Measurements from ENCODE around the gene ZNF273.
"Not testable (repeated sequence)": the region's sequence is repeated elsewhere in the genome, so short reads cannot be mapped to it uniquely, and the experiment has no call there.

The ZNF273 gene

GRCh38 chr7:64890761-64891362 is 12.2 kb upstream of the ZNF273 start:
- DNase-seq = no peak

DNA sequence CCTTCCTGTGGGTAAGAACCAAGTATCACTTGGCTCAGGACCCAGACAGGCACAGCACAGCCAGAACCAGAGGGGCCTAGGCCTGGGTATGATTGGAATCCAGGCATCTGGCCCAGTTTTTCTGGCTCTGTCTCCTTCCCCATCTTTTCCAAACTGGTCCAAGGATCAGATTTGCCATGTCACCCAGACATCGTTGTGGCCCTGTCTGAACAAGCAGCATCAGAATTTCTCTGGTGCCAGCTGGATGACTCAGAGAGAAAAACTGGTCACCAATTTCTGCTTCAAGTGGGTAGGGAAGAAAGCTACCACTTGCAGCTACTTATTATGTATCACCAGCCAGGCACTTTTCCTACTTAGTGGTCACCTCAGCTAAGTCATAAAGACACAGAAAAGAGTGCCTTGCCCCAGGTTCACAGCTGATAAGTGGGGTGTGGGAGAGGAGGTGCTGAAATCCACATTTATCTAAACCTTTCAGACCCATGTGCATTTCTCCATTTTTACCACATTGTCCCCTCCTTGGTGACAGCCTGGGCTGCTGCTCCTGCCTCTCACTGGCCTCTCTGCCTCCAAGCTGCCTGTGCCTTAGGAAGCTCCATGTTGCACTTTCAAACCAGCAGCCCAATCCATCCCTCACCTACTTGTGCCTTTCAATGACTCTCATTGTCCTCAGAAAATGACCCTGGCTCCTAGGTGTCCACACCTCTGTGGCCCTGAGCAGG is 11.6 kb upstream of the ZNF273 start:
- DNase-seq = not testable (repeated sequence)

GRCh38 chr7:64892116-64892515 is 11.0 kb upstream of the ZNF273 start:
- no peak for DNase-seq

- DNase-seq = no peak
Measured at GRCh38 chr7:64892666-64893309, 10.3 kb upstream of the ZNF273 start.

GRCh38 chr7:64893401-64893800 is 9.7 kb upstream of the ZNF273 start:
- no peak for DNase-seq

DNA sequence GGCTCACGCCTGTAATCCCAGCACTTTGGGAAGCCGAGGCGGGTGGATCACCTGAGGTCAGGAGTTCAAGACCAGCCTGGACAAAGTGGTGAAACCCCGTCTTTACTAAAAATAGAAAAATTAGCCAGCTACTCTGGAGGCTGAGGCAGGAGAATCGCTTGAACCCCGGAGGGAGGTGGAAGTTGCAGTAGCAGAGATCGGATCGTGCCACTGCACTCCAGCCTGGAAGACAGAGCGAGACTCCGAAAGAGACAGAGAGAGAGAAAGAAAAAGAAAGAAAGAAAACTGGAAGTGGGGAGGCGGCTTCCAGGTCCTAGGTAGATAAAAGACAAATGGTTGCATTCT is 640 bp upstream of the ZNF273 start:
- DNase-seq = not testable (repeated sequence)

- DNase-seq = no peak
Measured at GRCh38 chr7:64904008-64904407, 935 bp downstream of the ZNF273 start.

DNA sequence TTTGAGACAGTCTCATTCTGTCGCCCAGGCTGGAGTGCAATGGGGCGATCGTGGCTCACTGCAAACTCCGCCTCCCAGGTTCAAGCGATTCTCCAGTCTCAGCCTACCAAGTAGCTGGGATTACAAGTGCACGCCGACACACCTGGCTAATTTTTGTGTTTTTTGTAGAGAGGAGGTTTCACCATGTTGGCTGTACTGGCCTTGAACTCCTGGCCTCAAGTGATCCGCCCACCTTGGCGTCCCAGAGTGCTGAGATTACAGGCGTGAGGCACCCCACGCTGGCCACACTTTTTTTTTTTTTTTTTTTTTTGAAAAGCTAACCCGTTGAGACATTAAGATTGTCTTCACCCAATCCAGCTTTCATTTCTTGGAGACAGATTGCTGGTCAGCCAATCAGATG is 2.1 kb downstream of the ZNF273 start:
- no peak for DNase-seq

DNA sequence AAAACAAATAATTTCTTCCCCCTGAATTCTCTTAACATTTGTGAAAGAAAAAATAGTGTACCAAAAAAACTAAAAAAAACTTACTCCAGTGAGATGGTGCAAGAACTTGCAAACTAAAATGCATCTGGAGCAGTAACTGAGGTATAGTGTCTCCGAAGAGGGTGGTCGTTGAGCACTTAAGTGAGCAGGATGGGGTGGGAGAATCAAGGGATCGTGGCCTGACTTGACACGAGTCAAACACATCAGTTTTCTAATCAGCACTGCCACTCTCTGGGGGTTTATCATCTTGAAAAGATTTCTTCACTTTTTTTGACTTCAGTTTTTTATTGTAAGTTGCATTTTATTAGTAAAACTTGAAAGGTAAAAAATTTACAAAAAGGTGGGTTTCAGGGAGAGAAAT is 2.5 kb downstream of the ZNF273 start:
- DNase-seq = no peak

- DNase-seq = no peak
Measured at GRCh38 chr7:64907641-64908326, 4.7 kb downstream of the ZNF273 start.

- no peak for DNase-seq
Measured at GRCh38 chr7:64908358-64908757, 5.3 kb downstream of the ZNF273 start.

DNA sequence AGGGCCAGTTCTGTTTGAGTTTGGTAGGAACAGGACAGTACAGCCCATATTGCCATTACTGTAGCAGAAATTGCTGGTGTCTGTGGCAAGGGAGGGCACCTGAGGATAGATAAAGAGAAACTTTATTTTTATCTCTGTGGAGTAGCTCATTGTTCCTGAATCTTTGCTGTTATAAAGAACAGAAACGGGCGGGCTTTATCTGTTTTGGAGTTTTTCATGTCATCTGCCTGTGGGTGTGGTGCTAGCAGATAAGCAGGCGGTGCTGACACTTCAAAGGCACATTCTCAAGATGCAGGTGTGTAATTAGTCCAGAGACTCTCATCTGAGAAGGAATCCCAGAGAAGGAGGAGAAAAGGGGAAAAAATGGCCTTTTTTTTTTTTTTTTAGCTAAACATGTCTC is 11.5 kb downstream of the ZNF273 start:
- DNase-seq = no peak

DNA sequence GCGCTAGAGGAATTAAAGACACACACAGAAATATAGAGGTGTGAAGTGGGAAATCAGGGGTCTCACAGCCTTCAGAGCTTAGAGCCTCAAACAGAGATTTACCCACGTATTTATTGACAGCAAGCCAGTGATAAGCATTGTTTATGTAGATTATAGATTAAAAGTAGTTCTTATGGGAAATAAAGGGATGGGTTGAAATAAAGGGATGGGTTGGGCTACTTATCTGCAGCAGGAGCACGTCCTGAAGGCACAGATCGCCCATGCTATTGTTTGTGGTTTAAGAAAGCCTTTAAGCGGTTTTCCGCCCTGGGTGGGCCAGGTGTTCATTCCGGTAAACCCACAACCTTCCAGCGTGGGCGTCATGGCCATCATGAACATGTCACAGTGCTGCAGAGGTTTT is 12.2 kb downstream of the ZNF273 start:
- not testable (repeated sequence) for DNase-seq

GRCh38 chr7:64928252-64929187 is 25.4 kb downstream of the ZNF273 start:
- not testable (repeated sequence) for DNase-seq

GRCh38 chr7:64934478-64934877 is 31.4 kb downstream of the ZNF273 start:
- DNase-seq = no peak

GRCh38 chr7:64938540-64938939 is 35.5 kb downstream of the ZNF273 start:
- DNase-seq = no peak

- DNase-seq = not testable (repeated sequence)
Measured at GRCh38 chr7:64940021-64940420, 36.9 kb downstream of the ZNF273 start.

- not testable (repeated sequence) for DNase-seq
Measured at GRCh38 chr7:64944667-64945502, 41.8 kb downstream of the ZNF273 start.

- no peak for DNase-seq
Measured at GRCh38 chr7:64945503-64946175, 42.6 kb downstream of the ZNF273 start.

- no peak for DNase-seq
Measured at GRCh38 chr7:64946772-64947171, 43.7 kb downstream of the ZNF273 start.
